HCT116 (cell line): Measurements from ENCODE around the gene UBTF.

ENCODE experiments used
- CBX3 ChIP-seq: IDR thresholded peaks from 2 replicates; pipeline ENCODE4 v1.6.1; 2012; ENCODE audit warnings: low read depth
- TF ChIP-seq, protein P1 (sequence below), 3 experiments: fragments of 200-600 bp in 1 of 3; sonication (generic) in 1 of 3; IDR thresholded peaks in 2 of 3; conservative IDR thresholded peaks in 1 of 3; 2 replicates each; pipeline ENCODE4 v1.5.1; 2012 to 2017; ENCODE audit warnings: low read depth in 2 of 3, low read length in 2 of 3, antibody characterized with exemption in 1 of 3, borderline replicate concordance in 1 of 3, control low read depth in 1 of 3, mild to moderate bottlenecking in 1 of 3, mixed read lengths in 1 of 3, mixed run types in 1 of 3, moderate library complexity in 1 of 3; ENCODE audit not compliant: insufficient read depth in 1 of 3

- TF ChIP-seq CBX3, result no peak
- TF ChIP-seq, protein P1, sequence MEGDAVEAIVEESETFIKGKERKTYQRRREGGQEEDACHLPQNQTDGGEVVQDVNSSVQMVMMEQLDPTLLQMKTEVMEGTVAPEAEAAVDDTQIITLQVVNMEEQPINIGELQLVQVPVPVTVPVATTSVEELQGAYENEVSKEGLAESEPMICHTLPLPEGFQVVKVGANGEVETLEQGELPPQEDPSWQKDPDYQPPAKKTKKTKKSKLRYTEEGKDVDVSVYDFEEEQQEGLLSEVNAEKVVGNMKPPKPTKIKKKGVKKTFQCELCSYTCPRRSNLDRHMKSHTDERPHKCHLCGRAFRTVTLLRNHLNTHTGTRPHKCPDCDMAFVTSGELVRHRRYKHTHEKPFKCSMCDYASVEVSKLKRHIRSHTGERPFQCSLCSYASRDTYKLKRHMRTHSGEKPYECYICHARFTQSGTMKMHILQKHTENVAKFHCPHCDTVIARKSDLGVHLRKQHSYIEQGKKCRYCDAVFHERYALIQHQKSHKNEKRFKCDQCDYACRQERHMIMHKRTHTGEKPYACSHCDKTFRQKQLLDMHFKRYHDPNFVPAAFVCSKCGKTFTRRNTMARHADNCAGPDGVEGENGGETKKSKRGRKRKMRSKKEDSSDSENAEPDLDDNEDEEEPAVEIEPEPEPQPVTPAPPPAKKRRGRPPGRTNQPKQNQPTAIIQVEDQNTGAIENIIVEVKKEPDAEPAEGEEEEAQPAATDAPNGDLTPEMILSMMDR (IDR thresholded peaks at IDR 0.05 in 2 of 3, conservative IDR thresholded peaks at IDR 0.05 in 1 of 3; ENCODE audit: borderline replicate concordance in 1 of 3, insufficient read depth in 1 of 3, low read depth in 2 of 3, low read length in 2 of 3), result no peak
Measured at GRCh38 chr17:44229090-44229489, 9.6 kb upstream of the UBTF start.
